ENCODE results near the gene RPN2. TPM values are rescaled to one million over a fixed set of nuclear protein-coding genes. Genes with fewer than 3 reads are reported as not detected.

RPN2 gene
- polyA plus RNA-seq, 1 donor from 2014 or later: 151 TPM

- Histone ChIP-seq H4K20me1 (ENCODE audit: insufficient read depth) (no peaks in the 10 kb centered on the region), H3K36me3 (ENCODE audit: insufficient read depth, low read length) (no peaks in the 10 kb centered on the region), H3K9me2 (ENCODE audit: insufficient read depth, low read length) (no peaks in the 10 kb centered on the region), H3F3A (ENCODE audit: insufficient read depth, low read length, poor library complexity, severe bottlenecking) (no peaks in the 10 kb centered on the region), H3K9ac (ENCODE audit: low read length) (peak overlapping the region; percentile 41), H3K9me3 (ENCODE audit: low read length) (no peaks in the 10 kb centered on the region), H3K27me3 (ENCODE audit: insufficient read depth, low read depth, low read length) (no peaks in the 10 kb centered on the region), H3K79me2 (replicated peaks; ENCODE audit: insufficient read depth, low read length) (no peaks in the 10 kb centered on the region), H3K4me3 (ENCODE audit: low read length) (peak overlapping the region; percentile 42), H3K4me2 (ENCODE audit: low read length) (no peak overlapping the region), H2AFZ (ENCODE audit: low read depth, low read length) (peak overlapping the region; percentile 24), H3K27ac (ENCODE audit: low read length) (peak overlapping the region; percentile 65)
- TF ChIP-seq MXI1 (conservative IDR thresholded peaks at IDR 0.05; ENCODE audit: poor library complexity, severe bottlenecking): no peak
- TF ChIP-seq, protein P1, sequence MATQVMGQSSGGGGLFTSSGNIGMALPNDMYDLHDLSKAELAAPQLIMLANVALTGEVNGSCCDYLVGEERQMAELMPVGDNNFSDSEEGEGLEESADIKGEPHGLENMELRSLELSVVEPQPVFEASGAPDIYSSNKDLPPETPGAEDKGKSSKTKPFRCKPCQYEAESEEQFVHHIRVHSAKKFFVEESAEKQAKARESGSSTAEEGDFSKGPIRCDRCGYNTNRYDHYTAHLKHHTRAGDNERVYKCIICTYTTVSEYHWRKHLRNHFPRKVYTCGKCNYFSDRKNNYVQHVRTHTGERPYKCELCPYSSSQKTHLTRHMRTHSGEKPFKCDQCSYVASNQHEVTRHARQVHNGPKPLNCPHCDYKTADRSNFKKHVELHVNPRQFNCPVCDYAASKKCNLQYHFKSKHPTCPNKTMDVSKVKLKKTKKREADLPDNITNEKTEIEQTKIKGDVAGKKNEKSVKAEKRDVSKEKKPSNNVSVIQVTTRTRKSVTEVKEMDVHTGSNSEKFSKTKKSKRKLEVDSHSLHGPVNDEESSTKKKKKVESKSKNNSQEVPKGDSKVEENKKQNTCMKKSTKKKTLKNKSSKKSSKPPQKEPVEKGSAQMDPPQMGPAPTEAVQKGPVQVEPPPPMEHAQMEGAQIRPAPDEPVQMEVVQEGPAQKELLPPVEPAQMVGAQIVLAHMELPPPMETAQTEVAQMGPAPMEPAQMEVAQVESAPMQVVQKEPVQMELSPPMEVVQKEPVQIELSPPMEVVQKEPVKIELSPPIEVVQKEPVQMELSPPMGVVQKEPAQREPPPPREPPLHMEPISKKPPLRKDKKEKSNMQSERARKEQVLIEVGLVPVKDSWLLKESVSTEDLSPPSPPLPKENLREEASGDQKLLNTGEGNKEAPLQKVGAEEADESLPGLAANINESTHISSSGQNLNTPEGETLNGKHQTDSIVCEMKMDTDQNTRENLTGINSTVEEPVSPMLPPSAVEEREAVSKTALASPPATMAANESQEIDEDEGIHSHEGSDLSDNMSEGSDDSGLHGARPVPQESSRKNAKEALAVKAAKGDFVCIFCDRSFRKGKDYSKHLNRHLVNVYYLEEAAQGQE (IDR thresholded peaks at IDR 0.05; ENCODE audit: borderline replicate concordance): no peak
- no peak for TF ChIP-seq TAF1 (IDR thresholded peaks at IDR 0.05; ENCODE audit: low read depth)
- TF ChIP-seq POLR2AphosphoS5 (IDR thresholded peaks at IDR 0.05): no peak
- no peak for TF ChIP-seq EZH2 (IDR thresholded peaks at IDR 0.05; ENCODE audit: borderline replicate concordance, insufficient read depth, low read length, poor library complexity, severe bottlenecking)
- TF ChIP-seq, protein P2, sequence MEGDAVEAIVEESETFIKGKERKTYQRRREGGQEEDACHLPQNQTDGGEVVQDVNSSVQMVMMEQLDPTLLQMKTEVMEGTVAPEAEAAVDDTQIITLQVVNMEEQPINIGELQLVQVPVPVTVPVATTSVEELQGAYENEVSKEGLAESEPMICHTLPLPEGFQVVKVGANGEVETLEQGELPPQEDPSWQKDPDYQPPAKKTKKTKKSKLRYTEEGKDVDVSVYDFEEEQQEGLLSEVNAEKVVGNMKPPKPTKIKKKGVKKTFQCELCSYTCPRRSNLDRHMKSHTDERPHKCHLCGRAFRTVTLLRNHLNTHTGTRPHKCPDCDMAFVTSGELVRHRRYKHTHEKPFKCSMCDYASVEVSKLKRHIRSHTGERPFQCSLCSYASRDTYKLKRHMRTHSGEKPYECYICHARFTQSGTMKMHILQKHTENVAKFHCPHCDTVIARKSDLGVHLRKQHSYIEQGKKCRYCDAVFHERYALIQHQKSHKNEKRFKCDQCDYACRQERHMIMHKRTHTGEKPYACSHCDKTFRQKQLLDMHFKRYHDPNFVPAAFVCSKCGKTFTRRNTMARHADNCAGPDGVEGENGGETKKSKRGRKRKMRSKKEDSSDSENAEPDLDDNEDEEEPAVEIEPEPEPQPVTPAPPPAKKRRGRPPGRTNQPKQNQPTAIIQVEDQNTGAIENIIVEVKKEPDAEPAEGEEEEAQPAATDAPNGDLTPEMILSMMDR (IDR thresholded peaks at IDR 0.05; ENCODE audit: poor library complexity, severe bottlenecking): no peak
- no peak for TF ChIP-seq EP300 (conservative IDR thresholded peaks at IDR 0.05; ENCODE audit: poor library complexity, severe bottlenecking)
- TF ChIP-seq SMC3 (conservative IDR thresholded peaks at IDR 0.05; ENCODE audit: poor library complexity): no peak
- TF ChIP-seq RAD21 (conservative IDR thresholded peaks at IDR 0.05): no peak
These were observed 100.7 kb downstream of the RPN2 start for GRCh38 chr20:37279820-37280219.

DNA sequence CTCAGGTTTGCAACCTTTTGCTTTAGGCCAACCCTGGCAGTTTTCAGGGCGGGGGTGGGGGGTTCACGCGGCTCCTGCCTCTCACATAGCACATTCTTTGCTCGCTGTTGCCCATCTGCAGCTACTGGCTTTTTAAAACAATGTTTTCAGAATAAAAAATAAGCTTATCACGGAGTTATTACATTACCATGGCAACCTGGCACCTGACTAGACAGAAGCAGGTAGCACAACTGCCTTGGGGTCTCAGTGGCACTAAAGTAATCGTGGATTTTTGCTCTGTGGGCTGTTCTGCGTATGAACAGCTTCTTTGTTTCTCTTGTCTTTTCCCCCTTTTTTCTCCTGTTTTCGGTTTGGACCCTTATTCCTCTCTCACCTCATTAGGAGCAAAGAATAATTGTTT lies 101.3 kb downstream of the RPN2 start:
- H4K20me1 ChIP-seq (ENCODE audit: insufficient read depth): no peaks in the 10 kb centered on the region
- H3F3A ChIP-seq (ENCODE audit: insufficient read depth, low read length, poor library complexity, severe bottlenecking): no peaks in the 10 kb centered on the region
- H3K27me3 ChIP-seq (ENCODE audit: insufficient read depth, low read depth, low read length): no peaks in the 10 kb centered on the region
- peak; percentile 32 for TF ChIP-seq EP300 (conservative IDR thresholded peaks at IDR 0.05; ENCODE audit: poor library complexity, severe bottlenecking)
- no peak for TF ChIP-seq MXI1 (conservative IDR thresholded peaks at IDR 0.05; ENCODE audit: poor library complexity, severe bottlenecking)
- peak; percentile 11 for TF ChIP-seq RAD21 (conservative IDR thresholded peaks at IDR 0.05)
- TF ChIP-seq POLR2AphosphoS5 (IDR thresholded peaks at IDR 0.05): peak; percentile 25
- TF ChIP-seq EZH2 (IDR thresholded peaks at IDR 0.05; ENCODE audit: borderline replicate concordance, insufficient read depth, low read length, poor library complexity, severe bottlenecking): no peak
- TF ChIP-seq SMC3 (conservative IDR thresholded peaks at IDR 0.05; ENCODE audit: poor library complexity): peak; percentile 20
- TF ChIP-seq, protein P1 (IDR thresholded peaks at IDR 0.05; ENCODE audit: borderline replicate concordance): no peak
- no peak for TF ChIP-seq TAF1 (IDR thresholded peaks at IDR 0.05; ENCODE audit: low read depth)
- TF ChIP-seq, protein P2 (IDR thresholded peaks at IDR 0.05; ENCODE audit: poor library complexity, severe bottlenecking): no peak
- peak overlapping the region; percentile 52 for H3K4me2 ChIP-seq (ENCODE audit: low read length)
- no peaks in the 10 kb centered on the region for H3K9me3 ChIP-seq (ENCODE audit: low read length)
- H2AFZ ChIP-seq (ENCODE audit: low read depth, low read length): peak overlapping the region; percentile 24
- H3K9ac ChIP-seq (ENCODE audit: low read length): peak overlapping the region; percentile 41
- H3K27ac ChIP-seq (ENCODE audit: low read length): peak overlapping the region; percentile 65
- H3K79me2 ChIP-seq (replicated peaks; ENCODE audit: insufficient read depth, low read length): no peaks in the 10 kb centered on the region
- H3K36me3 ChIP-seq (ENCODE audit: insufficient read depth, low read length): no peaks in the 10 kb centered on the region
- H3K4me3 ChIP-seq (ENCODE audit: low read length): peak overlapping the region; percentile 42
- H3K9me2 ChIP-seq (ENCODE audit: insufficient read depth, low read length): no peaks in the 10 kb centered on the region

Measured in neural cell (in vitro differentiated cells).